Measurements from ENCODE around the gene RPAIN.

Gene RPAIN

GRCh38 chr17:5478992-5479391 is 59.0 kb downstream of the RPAIN start:
- no peak for DNase-seq (ENCODE audit: low read depth)
- TF ChIP-seq, protein P1, sequence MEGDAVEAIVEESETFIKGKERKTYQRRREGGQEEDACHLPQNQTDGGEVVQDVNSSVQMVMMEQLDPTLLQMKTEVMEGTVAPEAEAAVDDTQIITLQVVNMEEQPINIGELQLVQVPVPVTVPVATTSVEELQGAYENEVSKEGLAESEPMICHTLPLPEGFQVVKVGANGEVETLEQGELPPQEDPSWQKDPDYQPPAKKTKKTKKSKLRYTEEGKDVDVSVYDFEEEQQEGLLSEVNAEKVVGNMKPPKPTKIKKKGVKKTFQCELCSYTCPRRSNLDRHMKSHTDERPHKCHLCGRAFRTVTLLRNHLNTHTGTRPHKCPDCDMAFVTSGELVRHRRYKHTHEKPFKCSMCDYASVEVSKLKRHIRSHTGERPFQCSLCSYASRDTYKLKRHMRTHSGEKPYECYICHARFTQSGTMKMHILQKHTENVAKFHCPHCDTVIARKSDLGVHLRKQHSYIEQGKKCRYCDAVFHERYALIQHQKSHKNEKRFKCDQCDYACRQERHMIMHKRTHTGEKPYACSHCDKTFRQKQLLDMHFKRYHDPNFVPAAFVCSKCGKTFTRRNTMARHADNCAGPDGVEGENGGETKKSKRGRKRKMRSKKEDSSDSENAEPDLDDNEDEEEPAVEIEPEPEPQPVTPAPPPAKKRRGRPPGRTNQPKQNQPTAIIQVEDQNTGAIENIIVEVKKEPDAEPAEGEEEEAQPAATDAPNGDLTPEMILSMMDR (conservative IDR thresholded peaks at IDR 0.05; ENCODE audit: control insufficient read depth, insufficient read depth, low read depth, low read length), result no peak
- H3K4me3 ChIP-seq (ENCODE audit: control insufficient read depth, low read depth, low read length), result no peak overlapping the region

DNA sequence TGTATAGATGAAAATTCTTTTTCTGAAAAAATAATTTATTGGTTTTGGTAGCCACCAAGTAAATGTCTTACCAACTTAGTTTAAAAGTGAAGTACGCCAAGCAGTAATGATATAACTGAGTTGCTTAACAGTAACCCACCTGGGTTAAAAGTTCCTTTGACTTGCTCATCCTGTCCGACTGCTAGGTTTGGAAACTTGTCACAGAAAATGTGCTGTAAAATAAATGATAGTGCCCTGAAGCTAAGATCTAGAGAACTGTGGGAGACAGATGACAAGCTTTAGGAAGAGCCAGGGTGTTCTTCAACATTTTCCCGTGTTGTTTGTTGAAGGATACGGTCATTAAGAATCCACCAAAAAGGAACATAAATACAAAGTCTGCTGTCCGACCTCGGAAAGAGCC is 61.0 kb downstream of the RPAIN start:
- no peak for DNase-seq (ENCODE audit: low read depth)
- TF ChIP-seq, protein P1 (conservative IDR thresholded peaks at IDR 0.05; ENCODE audit: control insufficient read depth, insufficient read depth, low read depth, low read length), result no peak
- H3K4me3 ChIP-seq (ENCODE audit: control insufficient read depth, low read depth, low read length), result no peak overlapping the region

DNA sequence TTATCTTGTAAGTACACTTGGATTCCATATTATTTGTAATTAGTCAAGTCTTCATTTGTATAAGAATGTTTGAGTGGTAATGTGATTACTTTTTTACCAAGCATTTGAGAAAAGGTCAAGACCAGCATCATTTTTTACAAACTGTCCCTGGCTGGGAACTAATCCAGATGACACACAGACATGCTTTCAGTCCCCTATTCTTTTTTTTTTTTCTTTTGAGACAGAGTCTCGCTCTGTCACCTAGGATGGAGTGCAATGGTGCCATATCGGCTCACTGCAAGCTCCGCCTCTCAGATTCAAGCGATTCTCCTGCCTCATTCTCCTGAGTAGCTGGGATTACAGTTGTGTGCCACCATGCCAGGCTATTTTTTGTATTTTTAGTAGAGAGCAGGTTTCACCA is 61.5 kb downstream of the RPAIN start:
- TF ChIP-seq, protein P1 (conservative IDR thresholded peaks at IDR 0.05; ENCODE audit: control insufficient read depth, insufficient read depth, low read depth, low read length), result no peak
- H3K4me3 ChIP-seq (ENCODE audit: control insufficient read depth, low read depth, low read length), result no peak overlapping the region
- no peak for DNase-seq (ENCODE audit: low read depth)

Measured in fibroblast of mammary gland (primary cell).